ENCODE results near the gene EML3.

EML3 gene

GRCh38 chr11:62553839-62554361 lies 58.7 kb downstream of the EML3 start:
- DNase-seq = no peak

GRCh38 chr11:62553080-62553838 lies 59.3 kb downstream of the EML3 start:
- DNase-seq = peak in 17 of 51 donors; percentile 23 to 73 (median 40)

- DNase-seq = no peak
Measured at GRCh38 chr11:62552485-62553079, 60.0 kb downstream of the EML3 start.
